HG03045 (cell line): Measurements from ENCODE around the gene KARS1.

Experiments used
- ATAC-seq: cut with Tn5 transposase; IDR thresholded peaks from one replicate; pipeline ENCODE4 v1.9.1; 2021; ENCODE audit warnings: mild to moderate bottlenecking, moderate library complexity; ENCODE audit not compliant: unreplicated experiment

KARS1 gene

DNA sequence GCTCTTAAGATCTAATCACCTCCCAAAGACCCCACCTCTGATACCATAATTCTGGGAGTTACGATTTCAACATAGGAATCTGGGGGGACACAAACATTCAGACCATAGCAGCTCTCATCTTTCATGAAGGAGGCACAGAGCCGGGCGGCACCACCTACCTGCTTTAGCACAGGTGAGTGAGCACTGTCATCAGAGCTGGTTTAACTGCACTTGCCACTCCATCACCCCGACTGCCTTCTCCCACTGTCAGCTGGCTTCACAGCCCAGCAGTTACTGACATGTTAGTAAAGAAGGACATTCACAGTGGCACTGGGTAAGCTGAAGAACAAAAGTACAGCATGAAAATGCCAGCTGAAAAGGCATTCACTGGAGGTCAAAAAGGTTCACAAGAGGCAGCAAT, 58.7 kb downstream of the KARS1 start:
- no peak for ATAC-seq

DNA sequence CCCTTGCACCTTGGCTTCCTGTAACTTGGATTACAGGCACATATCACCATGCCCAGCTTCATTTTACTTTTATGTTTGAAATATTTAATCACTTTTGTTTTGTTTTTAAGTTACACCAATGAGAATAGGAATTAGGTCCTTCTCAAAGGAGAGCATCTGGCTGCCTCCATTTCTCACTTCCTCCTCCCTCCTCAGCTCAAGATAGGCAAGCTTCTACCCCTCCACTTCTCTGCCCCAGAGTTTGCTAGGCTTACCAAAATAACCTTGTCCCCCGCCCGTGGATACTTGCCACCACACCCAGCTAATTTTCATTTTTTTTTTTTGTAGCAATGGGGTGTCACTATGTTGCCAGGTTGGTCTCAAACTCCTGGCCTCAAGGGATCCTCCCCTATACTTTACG, 63.4 kb downstream of the KARS1 start:
- peak; percentile 73 for ATAC-seq

DNA sequence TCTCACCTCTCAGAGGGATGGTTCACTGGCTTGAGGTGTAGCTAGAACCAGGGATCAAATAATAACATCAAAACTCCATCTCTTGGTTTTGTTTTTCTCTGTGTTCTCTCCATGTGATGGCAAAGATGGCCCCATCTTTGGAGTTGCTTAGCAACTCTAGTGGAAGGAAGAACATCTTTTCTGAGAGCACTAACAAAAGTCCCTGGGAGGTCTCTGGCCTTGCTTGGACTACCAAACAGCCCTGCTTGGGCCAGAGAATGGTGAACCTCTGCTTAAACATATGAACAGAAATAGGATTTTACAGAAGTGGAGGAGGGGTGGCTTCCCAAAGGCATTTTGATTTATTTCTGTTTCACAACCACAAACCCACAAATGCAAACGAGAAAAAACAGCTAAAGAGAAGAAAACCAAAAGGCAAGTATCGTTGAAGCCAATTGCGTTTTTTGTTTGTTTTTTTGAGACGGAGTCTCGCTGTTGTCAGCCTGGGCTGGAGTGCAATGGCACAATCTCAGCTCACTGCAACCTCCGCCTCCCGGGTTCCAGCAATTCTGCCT, 68.1 kb downstream of the KARS1 start:
- no peak for ATAC-seq

DNA sequence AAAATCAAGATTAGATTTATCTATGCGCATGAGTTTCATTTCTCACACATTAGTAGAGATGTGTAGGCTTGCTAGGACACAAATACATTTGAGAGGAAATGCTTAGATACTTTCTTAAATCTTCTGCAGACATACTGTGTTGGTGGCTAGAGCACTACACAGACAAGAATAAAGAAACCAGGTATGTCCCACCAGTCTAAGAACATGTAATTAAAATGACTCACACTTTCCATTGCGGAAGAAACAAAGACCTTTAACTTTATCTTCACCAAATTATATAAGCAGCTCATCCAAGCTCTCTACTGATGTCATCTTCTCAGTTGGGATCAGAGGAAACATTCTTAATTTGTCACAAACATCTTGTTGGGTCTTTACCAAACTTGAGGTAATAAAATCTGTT, 68.7 kb downstream of the KARS1 start:
- ATAC-seq = no peak

DNA sequence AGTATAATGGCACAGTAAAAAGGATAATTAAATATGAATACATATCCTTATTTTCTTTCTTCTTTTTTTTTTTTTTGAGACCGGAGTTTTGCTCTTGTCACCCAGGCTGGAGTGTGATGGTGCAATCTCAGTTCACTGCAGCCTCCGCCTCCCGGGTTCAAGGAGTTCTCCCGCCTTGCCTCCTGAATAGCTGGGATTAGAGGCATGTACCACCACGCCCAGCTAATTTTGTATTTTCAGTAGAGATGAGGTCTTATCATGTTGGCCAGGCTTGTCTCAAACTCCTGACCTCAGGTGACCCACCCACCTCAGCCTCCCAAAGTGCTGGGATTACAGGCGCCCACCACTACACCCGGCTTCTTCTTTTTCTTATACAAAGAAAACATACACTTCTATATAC, 69.3 kb downstream of the KARS1 start:
- ATAC-seq = no peak
